Measurements from ENCODE around the gene FAM186B. TPM values are rescaled to one million over a fixed set of nuclear protein-coding genes. Genes with fewer than 3 reads are reported as not detected.

Gene FAM186B
- polyA plus RNA-seq, 4 donors, result 0.37 to 1.0 TPM; not detected in 2

DNA sequence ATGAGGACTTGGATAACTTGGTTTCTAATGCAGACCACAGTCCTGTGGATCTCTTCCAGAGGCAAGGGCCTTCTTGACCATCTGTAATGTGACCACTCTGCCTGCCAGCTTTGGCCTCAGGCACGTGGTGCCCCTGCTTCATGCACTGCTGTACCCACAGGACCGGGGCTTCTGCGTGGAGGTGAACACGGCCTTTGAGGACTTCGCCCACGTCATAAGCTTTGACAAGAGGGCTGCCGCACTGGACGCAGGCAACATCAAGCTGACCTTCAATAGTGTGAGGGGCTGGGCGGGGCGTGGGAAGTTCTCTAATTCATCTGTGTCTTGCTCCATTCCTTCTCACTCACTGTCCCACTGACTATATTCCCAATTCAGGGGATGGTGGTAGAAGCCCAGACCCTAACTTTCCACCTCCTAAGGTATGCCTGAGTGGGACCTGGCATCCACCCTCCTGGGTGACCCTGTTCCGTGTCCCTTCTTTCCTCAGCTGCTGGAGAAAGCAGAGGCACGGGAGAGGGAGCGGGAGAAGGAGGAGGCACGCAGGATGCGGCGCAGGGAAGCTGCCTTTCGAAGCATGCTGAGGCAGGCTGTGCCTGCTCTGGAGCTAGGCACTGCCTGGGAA, 36.4 kb upstream of the FAM186B start:
- H3K4me1 ChIP-seq (ENCODE audit: control insufficient read depth in 3 of 3, insufficient read depth in 2 of 3, low read depth in 1 of 3, low read length in 2 of 3), result peaks cover 0 to 34% (median 0%) of the 10 kb centered on the region in 3 donors
- no peak for FAIRE-seq
- H3K36me3 ChIP-seq (ENCODE audit: control insufficient read depth in 3 of 3, insufficient read depth in 2 of 3, low read depth in 1 of 3, low read length in 3 of 3), result peaks cover 0 to 56% (median 0%) of the 10 kb centered on the region in 3 donors
- 88 to 96% (median 93%) methylated on average over 15 to 17 of the region's 17 CpGs for WGBS, 3 donors
- DNase-seq, result no peak
- no peaks in the 10 kb centered on the region for H3K9me3 ChIP-seq (ENCODE audit: control insufficient read depth in 2 of 2, insufficient read depth in 1 of 2, low read depth in 1 of 2, low read length in 1 of 2)
- H3K4me3 ChIP-seq (ENCODE audit: low read depth in 1 of 3, low read length in 3 of 3), result no peak overlapping the region
- peak overlapping the region; percentile 50 to 84 (median 72) for H3K27ac ChIP-seq (ENCODE audit: low read depth in 1 of 3, low read length in 2 of 3)
- H3K27me3 ChIP-seq (ENCODE audit: control insufficient read depth in 3 of 3, insufficient read depth in 3 of 3, low read length in 3 of 3), result no peaks in the 10 kb centered on the region

DNA sequence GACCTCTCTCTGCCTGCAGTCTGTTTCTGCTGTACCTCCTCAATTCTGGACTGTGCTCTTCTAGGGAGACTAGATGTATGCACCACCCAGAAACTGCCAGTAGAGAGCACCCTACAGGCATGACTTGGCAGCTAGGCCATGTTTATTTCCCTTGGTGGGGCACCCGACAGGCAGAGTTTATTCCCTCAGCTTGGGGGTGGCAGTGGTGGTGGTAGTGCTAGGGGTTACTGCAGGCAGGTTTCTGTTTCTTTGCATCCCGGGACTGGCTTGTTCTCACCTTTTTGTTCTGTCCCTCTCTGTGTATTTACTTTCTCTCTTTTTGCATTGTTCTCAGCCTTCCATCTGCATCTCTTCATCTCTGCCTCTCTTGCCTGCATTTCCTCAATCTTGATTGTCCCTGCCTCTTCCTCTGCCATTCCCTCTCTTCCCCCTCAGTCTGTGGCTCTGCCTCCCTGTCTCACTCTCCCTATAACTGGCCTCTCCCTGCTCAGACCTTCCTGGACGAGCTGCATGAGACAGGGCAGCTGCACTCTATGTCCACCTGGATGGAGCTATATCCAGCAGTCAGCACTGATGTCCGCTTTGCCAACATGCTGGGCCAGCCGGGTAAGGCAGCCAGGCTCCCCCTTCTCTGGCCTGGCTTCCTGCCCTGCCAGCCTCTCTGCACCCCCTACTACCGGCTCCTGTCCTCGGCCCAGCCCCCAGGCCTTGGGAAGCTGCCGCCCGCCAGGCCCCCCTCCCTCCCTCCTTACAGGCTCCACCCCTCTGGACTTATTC, 31.7 kb upstream of the FAM186B start:
- WGBS, 3 donors, result 38 to 71% (median 55%) methylated on average over 9 of the region's 9 CpGs
- H3K9me3 ChIP-seq (ENCODE audit: control insufficient read depth in 2 of 2, insufficient read depth in 1 of 2, low read depth in 1 of 2, low read length in 1 of 2), result no peaks in the 10 kb centered on the region
- FAIRE-seq, result no peak
- peaks cover 0 to 24% (median 0%) of the 10 kb centered on the region in 3 donors for H3K4me1 ChIP-seq (ENCODE audit: control insufficient read depth in 3 of 3, insufficient read depth in 2 of 3, low read depth in 1 of 3, low read length in 2 of 3)
- peak overlapping the region in 1 of 3 donors; percentile 19 for H3K27ac ChIP-seq (ENCODE audit: low read depth in 1 of 3, low read length in 2 of 3)
- no peak overlapping the region for H3K4me3 ChIP-seq (ENCODE audit: low read depth in 1 of 3, low read length in 3 of 3)
- peak; percentile 59 for DNase-seq
- H3K27me3 ChIP-seq (ENCODE audit: control insufficient read depth in 3 of 3, insufficient read depth in 3 of 3, low read length in 3 of 3), result no peaks in the 10 kb centered on the region
- peaks cover 0 to 53% (median 0%) of the 10 kb centered on the region in 3 donors for H3K36me3 ChIP-seq (ENCODE audit: control insufficient read depth in 3 of 3, insufficient read depth in 2 of 3, low read depth in 1 of 3, low read length in 3 of 3)

DNA sequence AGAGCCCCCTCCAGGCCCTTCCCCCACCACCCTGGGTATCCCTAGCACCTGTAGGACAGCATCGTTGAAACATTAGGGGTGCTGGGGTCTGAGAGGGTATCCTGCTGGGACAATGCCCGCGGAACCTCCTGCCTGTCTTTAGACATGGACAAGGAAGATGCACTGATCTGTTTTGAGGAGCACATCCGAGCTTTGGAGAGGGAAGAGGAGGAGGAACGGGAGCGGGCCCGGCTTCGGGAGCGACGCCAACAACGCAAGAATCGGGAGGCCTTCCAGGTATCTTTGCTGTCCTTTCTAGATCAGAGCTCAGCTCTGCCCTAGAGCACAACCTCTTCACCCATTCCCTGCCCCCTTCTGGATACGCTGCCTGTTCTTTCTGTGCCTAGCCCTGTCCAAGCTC, 31.1 kb upstream of the FAM186B start:
- Histone ChIP-seq H3K27me3 (ENCODE audit: control insufficient read depth in 3 of 3, insufficient read depth in 3 of 3, low read length in 3 of 3) (no peaks in the 10 kb centered on the region), H3K4me1 (ENCODE audit: control insufficient read depth in 3 of 3, insufficient read depth in 2 of 3, low read depth in 1 of 3, low read length in 2 of 3) (peaks cover 0 to 18% (median 0%) of the 10 kb centered on the region in 3 donors), H3K4me3 (ENCODE audit: low read depth in 1 of 3, low read length in 3 of 3) (no peak overlapping the region), H3K9me3 (ENCODE audit: control insufficient read depth in 2 of 2, insufficient read depth in 1 of 2, low read depth in 1 of 2, low read length in 1 of 2) (no peaks in the 10 kb centered on the region), H3K27ac (ENCODE audit: low read depth in 1 of 3, low read length in 2 of 3) (no peak overlapping the region), H3K36me3 (ENCODE audit: control insufficient read depth in 3 of 3, insufficient read depth in 2 of 3, low read depth in 1 of 3, low read length in 3 of 3) (peaks cover 0 to 52% (median 0%) of the 10 kb centered on the region in 3 donors)
- DNase-seq (no peak), FAIRE-seq (no peak)
- WGBS, 3 donors, result 76 to 92% (median 91%) methylated on average over 12 to 13 of the region's 13 CpGs

DNA sequence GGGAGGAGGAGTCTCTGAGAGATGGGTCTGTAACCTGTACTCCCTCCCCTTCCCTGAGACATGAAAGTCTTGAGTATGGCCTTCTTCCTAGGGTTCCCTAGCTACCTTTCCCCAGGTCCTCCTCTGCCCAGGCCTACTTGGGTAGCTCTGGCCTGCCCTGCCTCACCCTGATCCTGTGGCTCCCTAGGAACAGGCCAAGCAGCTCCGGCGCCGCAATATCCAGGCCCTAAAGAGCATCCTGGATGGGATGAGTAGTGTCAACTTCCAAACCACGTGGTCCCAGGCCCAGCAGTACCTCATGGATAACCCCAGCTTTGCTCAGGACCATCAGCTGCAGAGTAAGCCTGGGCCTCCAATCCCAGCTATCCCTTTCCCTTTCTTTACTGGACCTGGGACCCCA, 30.2 kb upstream of the FAM186B start:
- Histone ChIP-seq H3K27ac (ENCODE audit: low read depth in 1 of 3, low read length in 2 of 3) (no peak overlapping the region), H3K9me3 (ENCODE audit: control insufficient read depth in 2 of 2, insufficient read depth in 1 of 2, low read depth in 1 of 2, low read length in 1 of 2) (no peaks in the 10 kb centered on the region), H3K4me3 (ENCODE audit: low read depth in 1 of 3, low read length in 3 of 3) (no peak overlapping the region), H3K27me3 (ENCODE audit: control insufficient read depth in 3 of 3, insufficient read depth in 3 of 3, low read length in 3 of 3) (no peaks in the 10 kb centered on the region), H3K4me1 (ENCODE audit: control insufficient read depth in 3 of 3, insufficient read depth in 2 of 3, low read depth in 1 of 3, low read length in 2 of 3) (peaks cover 0 to 18% (median 0%) of the 10 kb centered on the region in 3 donors), H3K36me3 (ENCODE audit: control insufficient read depth in 3 of 3, insufficient read depth in 2 of 3, low read depth in 1 of 3, low read length in 3 of 3) (peaks cover 0 to 57% (median 0%) of the 10 kb centered on the region in 3 donors)
- FAIRE-seq (no peak), DNase-seq (no peak)
- 89 to 96% (median 95%) methylated on average over 4 of the region's 4 CpGs for WGBS, 3 donors

- Histone ChIP-seq H3K4me3 (ENCODE audit: low read depth in 1 of 3, low read length in 3 of 3) (no peak overlapping the region), H3K27ac (ENCODE audit: low read depth in 1 of 3, low read length in 2 of 3) (no peak overlapping the region), H3K9me3 (ENCODE audit: control insufficient read depth in 2 of 2, insufficient read depth in 1 of 2, low read depth in 1 of 2, low read length in 1 of 2) (no peaks in the 10 kb centered on the region), H3K4me1 (ENCODE audit: control insufficient read depth in 3 of 3, insufficient read depth in 2 of 3, low read depth in 1 of 3, low read length in 2 of 3) (peaks cover 0 to 18% (median 0%) of the 10 kb centered on the region in 3 donors), H3K36me3 (ENCODE audit: control insufficient read depth in 3 of 3, insufficient read depth in 2 of 3, low read depth in 1 of 3, low read length in 3 of 3) (peaks cover 0 to 57% (median 0%) of the 10 kb centered on the region in 3 donors), H3K27me3 (ENCODE audit: control insufficient read depth in 3 of 3, insufficient read depth in 3 of 3, low read length in 3 of 3) (no peaks in the 10 kb centered on the region)
- WGBS, 3 donors, result 84 to 94% (median 93%) methylated on average over 9 of the region's 9 CpGs
- DNase-seq (no peak), FAIRE-seq (no peak)
These were observed 29.6 kb upstream of the FAM186B start for GRCh38 chr12:49635036-49635435.

GRCh38 chr12:49633703-49634345, 28.4 kb upstream of the FAM186B start:
- Histone ChIP-seq H3K36me3 (ENCODE audit: control insufficient read depth in 3 of 3, insufficient read depth in 2 of 3, low read depth in 1 of 3, low read length in 3 of 3) (peaks cover 0 to 54% (median 0%) of the 10 kb centered on the region in 3 donors), H3K4me1 (ENCODE audit: control insufficient read depth in 3 of 3, insufficient read depth in 2 of 3, low read depth in 1 of 3, low read length in 2 of 3) (peaks cover 0 to 18% (median 0%) of the 10 kb centered on the region in 3 donors), H3K4me3 (ENCODE audit: low read depth in 1 of 3, low read length in 3 of 3) (no peak overlapping the region), H3K27me3 (ENCODE audit: control insufficient read depth in 3 of 3, insufficient read depth in 3 of 3, low read length in 3 of 3) (no peaks in the 10 kb centered on the region), H3K9me3 (ENCODE audit: control insufficient read depth in 2 of 2, insufficient read depth in 1 of 2, low read depth in 1 of 2, low read length in 1 of 2) (no peaks in the 10 kb centered on the region), H3K27ac (ENCODE audit: low read depth in 1 of 3, low read length in 2 of 3) (no peak overlapping the region)
- DNase-seq (no peak), FAIRE-seq (no peak)
- WGBS, 3 donors, result 91 to 100% (median 93%) methylated on average over 2 of the region's 2 CpGs

DNA sequence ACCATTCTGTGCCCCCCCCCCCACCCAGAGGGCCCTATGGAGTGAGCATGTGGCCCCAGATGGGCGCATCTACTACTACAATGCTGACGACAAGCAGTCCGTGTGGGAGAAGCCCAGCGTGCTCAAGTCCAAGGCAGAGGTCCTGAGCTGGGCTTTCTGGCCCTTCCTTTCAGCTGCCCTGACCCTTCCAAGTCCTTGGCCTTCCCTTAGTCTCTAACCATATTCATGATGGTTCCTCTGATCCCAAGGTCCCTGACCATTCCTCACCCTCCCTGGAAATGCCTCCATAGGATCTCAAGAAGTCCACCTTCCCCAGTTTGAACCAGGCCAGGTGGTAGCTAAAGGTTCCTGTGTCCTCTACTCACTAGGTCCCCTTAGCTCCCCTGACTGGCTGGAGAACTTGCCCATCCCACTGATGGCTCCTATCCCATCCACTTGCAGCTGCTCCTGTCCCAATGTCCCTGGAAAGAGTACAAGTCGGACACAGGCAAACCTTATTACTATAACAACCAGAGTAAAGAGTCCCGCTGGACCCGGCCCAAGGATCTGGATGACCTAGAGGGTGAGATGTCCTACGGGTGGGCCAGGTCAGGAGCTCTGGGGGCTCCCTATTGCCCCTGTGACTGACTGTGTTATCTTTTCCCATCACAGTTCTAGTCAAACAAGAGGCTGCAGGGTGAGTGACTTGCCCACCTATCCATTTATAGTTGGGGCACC, 27.7 kb upstream of the FAM186B start:
- no peak for DNase-seq
- H3K4me1 ChIP-seq (ENCODE audit: control insufficient read depth in 3 of 3, insufficient read depth in 2 of 3, low read depth in 1 of 3, low read length in 2 of 3), result peaks cover 0 to 18% (median 0%) of the 10 kb centered on the region in 3 donors
- FAIRE-seq, result no peak
- no peak overlapping the region for H3K27ac ChIP-seq (ENCODE audit: low read depth in 1 of 3, low read length in 2 of 3)
- H3K27me3 ChIP-seq (ENCODE audit: control insufficient read depth in 3 of 3, insufficient read depth in 3 of 3, low read length in 3 of 3), result no peaks in the 10 kb centered on the region
- H3K9me3 ChIP-seq (ENCODE audit: control insufficient read depth in 2 of 2, insufficient read depth in 1 of 2, low read depth in 1 of 2, low read length in 1 of 2), result no peaks in the 10 kb centered on the region
- peaks cover 0 to 54% (median 0%) of the 10 kb centered on the region in 3 donors for H3K36me3 ChIP-seq (ENCODE audit: control insufficient read depth in 3 of 3, insufficient read depth in 2 of 3, low read depth in 1 of 3, low read length in 3 of 3)
- WGBS, 3 donors, result 92 to 94% (median 92%) methylated on average over 6 to 8 of the region's 8 CpGs
- H3K4me3 ChIP-seq (ENCODE audit: low read depth in 1 of 3, low read length in 3 of 3), result no peak overlapping the region

DNA sequence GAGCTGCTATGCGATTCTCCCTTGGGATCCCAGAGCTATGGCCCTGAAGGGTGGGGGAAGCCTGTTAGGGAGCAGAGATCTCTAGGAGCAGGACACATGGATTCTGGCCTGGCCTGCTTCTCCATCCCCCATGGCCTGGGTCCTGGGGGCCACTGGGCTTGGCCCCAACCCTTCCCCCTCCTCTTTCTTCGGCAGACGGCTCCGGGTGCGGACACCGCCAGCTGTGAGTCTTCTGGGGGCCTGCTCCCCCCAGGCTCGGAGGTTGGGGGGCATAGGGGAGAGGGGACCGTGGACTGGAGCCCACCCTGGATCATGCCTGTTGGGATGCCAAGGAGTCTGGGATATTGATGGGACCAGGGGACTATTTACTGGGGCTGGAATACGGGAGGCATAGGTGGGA, 27.0 kb upstream of the FAM186B start:
- WGBS, 3 donors, result 89 to 93% (median 92%) methylated on average over 9 of the region's 9 CpGs
- Histone ChIP-seq H3K36me3 (ENCODE audit: control insufficient read depth in 3 of 3, insufficient read depth in 2 of 3, low read depth in 1 of 3, low read length in 3 of 3) (peaks cover 0 to 54% (median 0%) of the 10 kb centered on the region in 3 donors), H3K4me3 (ENCODE audit: low read depth in 1 of 3, low read length in 3 of 3) (no peak overlapping the region), H3K27me3 (ENCODE audit: control insufficient read depth in 3 of 3, insufficient read depth in 3 of 3, low read length in 3 of 3) (no peaks in the 10 kb centered on the region), H3K9me3 (ENCODE audit: control insufficient read depth in 2 of 2, insufficient read depth in 1 of 2, low read depth in 1 of 2, low read length in 1 of 2) (no peaks in the 10 kb centered on the region), H3K4me1 (ENCODE audit: control insufficient read depth in 3 of 3, insufficient read depth in 2 of 3, low read depth in 1 of 3, low read length in 2 of 3) (peaks cover 0 to 18% (median 0%) of the 10 kb centered on the region in 3 donors), H3K27ac (ENCODE audit: low read depth in 1 of 3, low read length in 2 of 3) (no peak overlapping the region)
- DNase-seq (no peak), FAIRE-seq (no peak)
